Measurements from ENCODE around the gene CCDC74A.
"Not testable (repeated sequence)": the region's sequence is repeated elsewhere in the genome, so short reads cannot be mapped to it uniquely, and the experiment has no call there.

The CCDC74A gene

DNA sequence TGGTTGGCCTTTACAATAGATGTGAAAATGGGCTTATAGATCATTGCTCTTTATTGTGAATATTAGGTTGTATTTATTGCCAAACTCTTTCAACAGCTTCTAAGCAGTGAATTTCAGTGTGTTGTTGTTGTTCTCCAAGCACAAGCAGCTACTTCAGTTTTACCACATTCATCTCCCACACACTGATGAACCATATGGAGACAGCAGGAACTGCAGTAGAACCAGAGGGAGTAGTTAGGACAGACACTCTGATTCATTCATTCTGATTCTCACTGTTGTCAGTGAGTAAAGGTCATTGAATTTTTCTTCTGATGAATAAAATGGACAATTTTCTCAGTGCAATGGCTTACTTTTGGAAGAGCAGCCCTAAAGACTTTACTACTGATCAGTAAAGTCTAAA is 40.2 kb downstream of the CCDC74A start:
- no peak for DNase-seq

DNA sequence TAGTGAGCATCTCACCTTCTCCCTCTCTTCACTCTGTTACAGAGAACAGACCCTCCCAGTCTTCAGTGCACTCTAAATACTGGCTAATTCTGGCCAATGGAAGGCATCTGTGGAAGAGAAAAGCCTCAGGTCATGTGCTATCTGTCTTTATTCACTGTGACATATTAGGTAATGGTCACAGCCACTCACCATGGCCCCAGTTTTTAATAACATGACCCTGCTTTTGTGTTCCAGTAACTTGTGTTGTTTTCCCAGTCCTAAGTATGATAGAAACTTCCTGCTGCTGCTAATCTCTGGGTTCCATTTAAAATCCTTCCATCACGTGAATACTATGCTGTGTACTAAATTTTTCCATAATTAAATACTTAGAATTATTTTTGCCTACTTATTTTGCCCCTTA is 40.7 kb downstream of the CCDC74A start:
- not testable (repeated sequence) for DNase-seq

DNA sequence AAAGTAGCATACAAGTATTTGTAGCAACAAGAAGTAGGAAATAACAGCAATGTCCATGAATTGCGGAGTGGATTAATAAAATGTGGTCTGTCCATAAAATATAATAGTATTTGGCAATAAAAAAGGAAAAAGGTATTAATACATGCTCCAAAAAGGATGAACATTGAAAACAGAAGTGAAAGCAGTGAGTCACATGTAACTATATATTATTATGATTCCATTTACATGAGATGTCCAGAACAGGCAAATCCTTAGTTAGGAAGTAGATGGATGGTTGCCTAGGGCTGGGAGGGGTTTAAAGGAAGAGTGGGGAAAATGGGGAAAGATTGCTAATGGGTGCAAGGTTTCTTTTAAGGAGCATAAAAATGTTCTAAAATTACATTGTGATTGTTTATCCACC is 44.5 kb downstream of the CCDC74A start:
- no peak for DNase-seq

DNA sequence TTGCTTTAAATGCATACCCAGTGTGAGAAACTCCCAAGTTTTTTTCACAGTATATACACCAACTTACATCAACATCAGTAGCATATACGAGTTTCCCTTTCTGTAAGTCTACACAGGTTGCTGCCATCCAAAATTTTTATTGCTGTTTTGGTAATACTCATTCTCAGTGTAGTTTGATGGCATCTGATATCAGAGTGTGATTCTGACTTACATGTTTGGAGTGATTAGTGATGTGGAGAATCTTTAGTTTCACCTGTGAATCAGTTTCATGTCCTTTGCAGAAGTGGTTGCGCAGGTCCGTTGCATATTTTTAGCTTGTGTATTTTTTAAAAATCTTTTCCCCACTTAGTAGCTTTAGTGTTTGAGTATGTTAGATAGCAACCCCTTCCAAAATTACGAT is 50.1 kb downstream of the CCDC74A start:
- DNase-seq, result no peak

- peak; percentile 65 for DNase-seq
These were observed 52.5 kb downstream of the CCDC74A start for GRCh38 chr2:131580187-131580586.
